ENCODE results near the gene SLC38A11. TPM values are rescaled to one million over a fixed set of nuclear protein-coding genes. Genes with fewer than 3 reads are reported as not detected.

The SLC38A11 gene
- total RNA-seq, 1 experiment from 2014 or later = not detected

DNA sequence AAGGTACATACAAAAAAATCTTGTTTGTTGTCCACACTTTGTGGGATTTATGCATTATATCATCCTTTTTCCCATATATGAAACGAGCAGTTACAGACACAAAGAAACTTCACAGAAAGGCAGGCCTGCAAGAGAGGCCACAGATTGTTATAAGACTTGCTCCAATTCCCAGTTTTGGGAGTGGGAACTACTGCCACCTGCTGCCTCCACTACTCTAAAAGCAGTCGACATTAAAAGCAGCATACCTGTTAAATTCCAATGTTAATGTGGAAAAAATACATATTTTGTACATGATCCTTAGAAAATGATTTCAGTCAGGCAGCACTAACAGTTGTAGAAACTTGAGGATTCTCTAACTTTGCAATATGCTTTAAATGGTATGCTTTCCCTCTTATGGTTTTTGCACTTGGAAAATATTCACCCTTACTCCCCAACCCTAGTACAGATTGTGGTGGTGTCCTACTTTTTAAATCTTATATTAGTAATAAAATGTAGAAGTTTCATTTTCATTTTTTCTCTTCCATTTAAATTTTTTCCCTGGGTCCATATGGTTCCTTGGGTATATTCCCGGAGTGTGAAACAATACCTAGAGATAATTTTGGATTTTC lies 37.9 kb downstream of the SLC38A11 start:
- peak; percentile 45 for DNase-seq (ENCODE audit: low spot score)

DNA sequence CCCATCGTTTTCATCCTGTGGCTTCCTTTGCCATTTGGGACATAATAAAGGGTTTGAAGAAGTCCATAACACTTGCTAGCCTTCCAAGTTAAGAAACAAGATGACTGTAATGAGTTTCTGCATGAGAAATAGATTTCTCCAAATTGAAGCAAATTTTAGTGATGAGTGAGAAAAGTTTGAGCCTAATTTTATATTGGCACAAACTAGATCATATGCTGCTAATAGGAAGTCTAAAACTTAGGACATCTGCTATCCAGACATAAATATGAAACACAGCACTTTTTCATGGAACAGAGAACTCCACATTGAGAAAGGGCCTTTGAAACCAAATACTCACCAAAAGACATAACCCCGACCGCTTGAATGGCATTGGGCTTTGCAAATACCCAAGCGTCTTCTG lies 39.8 kb downstream of the SLC38A11 start:
- DNase-seq (ENCODE audit: low spot score) = no peak

DNA sequence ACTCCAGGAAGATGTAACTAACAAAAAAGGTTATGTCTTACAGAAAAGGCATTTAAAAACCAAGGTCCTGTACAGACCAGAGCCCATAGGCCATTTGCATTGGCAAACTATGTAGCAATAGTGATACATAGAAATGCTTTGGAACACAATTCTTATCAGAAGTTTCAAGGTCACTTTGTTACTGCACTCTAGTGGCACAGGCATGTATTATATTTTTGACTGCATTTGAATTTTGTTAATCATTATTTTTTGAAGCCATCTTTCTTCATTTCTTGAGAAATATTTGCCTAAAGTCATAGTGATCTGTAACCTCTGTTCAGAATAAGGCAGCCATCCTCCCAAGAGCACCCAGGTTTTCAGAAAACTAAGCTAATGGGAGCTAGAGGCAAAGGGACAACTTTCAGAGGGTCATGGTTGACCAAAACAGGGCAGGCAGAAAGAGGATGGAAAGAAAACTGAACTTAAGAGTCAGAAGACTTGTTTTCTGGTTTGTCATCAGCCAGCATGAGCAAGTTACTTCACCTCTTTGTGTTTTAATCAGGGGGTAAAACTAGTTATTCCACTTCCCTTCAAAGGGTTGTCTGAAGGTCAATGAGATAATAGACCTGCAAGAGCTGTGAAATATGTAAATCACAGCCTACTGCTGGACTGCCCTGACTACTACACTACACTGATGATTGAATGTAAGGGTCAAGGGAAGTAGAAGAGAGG lies 41.5 kb downstream of the SLC38A11 start:
- DNase-seq (ENCODE audit: low spot score) = peak; percentile 27

DNA sequence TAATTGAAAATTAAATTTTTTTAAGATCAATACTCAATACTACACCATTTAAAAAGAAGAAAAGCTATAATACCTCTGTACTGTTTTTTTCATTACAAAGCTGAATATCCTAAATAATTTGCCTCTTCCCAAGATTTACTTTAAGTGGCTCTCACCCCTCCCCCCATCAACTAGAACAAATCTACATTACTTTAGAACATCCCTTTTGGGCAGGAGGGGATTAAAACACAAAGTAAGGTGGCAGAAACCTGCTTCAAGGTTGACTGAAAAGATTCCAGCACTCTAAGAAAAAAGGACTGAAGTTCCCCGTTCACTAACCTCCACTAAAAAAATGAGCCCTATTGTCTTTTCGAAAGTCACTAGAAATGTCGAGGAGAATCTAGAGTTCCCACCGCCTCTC lies 42.3 kb downstream of the SLC38A11 start:
- DNase-seq (ENCODE audit: low spot score) = no peak

DNA sequence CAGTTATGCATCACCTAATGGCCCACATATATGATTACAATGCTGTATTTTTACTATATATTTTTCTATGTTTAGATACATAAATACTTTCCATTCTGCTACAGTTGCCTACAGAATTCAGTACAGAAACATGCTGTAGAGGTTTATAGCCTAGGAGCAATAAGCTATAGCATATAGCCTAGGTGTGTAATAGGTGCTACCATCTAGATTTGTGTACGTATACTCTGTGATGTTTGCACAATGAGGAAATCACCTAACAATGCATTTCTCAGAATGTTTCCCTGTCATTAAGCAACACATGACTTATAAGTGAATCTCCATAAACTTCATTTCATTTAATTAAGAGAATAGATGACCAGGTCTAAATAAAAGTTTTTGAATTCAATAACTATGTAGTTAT lies 43.5 kb downstream of the SLC38A11 start:
- DNase-seq (ENCODE audit: low spot score) = no peak

DNA sequence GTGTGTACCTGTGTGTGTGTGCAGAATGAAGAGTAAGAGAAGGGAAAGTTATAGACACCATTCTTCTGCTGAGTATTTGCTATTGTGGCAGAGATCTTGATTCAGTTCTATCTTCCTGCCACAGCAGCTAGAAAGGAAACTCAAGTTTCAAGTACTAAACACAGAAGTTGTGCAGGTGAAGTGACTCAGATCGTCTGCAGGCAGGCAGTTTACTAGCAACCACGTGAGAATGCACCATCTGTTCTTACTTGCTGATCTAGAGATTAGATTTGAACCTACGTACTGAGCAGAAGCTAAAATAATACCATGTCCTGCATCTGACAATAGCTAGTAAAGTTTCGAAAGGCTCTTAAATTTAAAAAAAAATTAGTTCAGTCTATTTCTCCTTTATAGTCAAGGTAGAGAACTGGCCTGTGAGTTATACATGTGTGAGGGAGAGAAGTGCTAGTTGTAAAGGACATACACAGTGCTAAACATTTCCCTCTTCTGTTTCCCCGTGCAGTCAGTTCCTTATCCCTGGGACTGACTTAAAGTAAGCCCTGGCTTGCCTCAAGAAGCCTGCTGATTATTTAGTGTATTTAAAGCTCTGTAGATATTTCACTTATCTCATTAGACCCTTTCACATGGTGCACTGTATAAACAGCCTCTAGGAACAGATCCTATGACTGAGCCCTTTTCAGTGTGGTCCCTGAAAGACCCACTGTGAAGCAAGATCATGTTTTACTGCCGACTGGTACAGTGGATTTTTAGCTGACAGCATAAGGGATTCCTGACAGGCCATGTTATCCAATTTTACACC lies 45.0 kb downstream of the SLC38A11 start:
- DNase-seq (ENCODE audit: low spot score) = peak; percentile 86

DNA sequence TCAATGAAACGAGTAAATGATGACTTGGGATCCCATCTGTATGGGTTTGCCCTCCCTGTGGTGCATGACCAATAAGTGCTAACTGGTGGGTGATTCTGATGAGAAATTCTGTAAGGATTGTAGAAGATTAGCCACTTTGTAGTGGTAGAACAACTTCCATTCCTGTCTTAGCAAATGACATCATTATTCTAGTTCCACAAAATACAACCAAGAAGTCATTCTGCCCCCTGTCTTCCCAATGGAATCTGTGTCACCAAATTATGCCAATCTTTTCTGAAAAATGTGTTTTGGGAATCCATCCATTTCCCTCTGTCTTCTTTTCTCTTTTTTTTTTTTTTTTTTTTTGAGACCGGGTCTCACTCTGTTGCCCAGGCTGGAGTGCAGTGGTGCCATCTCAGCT lies 48.4 kb downstream of the SLC38A11 start:
- DNase-seq (ENCODE audit: low spot score) = no peak

DNA sequence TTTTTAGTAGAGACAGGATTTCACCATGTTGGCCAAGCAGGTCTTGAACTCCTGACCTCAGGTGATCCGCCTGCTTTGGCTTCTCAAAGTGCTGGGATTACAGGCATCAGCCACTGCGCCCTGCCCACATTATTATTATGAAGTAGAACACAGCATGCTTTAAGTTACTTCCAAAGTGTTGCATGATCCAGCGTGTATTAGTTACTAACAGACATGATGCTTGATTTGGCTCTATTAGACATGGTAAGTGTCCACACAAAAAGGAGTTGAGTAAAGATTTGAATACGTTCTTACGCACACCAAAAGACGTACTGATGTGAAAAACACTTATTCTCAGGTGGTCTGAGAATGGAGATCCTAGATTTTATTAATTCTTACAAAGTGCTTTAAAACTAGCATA lies 50.0 kb downstream of the SLC38A11 start:
- no peak for DNase-seq (ENCODE audit: low spot score)

DNA sequence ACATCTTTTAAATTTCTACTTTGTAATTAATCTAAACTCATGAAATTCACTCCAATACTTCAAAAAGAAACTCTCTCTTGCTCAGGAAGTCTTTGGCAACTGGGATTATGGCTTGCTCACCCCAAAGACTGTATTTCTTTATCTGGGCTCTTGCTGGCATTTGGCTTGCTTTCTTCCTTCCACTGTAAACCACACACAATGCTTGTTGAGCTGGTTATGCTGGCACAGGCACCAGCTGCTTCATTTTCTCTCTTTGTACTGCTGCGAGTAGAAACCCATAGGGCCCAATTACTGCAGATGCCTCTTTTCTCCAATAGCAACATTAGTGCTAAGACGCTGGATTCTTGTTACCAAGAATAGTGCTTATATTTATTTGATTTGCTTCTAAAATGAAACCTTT lies 51.4 kb downstream of the SLC38A11 start:
- DNase-seq (ENCODE audit: low spot score) = peak; percentile 82

DNA sequence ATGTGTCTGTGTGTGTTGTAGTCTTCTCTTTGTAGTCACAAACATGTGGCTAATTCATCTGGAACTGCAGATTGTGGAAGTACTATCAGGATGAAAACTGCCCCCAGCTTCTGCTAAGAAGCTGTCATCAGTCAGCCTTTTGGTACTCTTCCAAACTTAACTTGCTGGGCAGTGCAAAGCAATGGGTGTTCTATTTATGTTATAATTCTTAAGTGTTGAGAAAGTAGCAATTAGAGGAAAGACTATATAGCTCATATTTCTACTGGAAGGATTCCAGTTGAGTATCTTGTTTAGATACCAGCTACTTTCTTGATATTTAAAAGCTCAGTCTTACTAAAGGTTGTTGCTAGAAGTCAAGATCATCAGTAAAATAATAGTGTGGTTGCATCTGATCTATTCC lies 52.1 kb downstream of the SLC38A11 start:
- peak; percentile 80 for DNase-seq (ENCODE audit: low spot score)

DNA sequence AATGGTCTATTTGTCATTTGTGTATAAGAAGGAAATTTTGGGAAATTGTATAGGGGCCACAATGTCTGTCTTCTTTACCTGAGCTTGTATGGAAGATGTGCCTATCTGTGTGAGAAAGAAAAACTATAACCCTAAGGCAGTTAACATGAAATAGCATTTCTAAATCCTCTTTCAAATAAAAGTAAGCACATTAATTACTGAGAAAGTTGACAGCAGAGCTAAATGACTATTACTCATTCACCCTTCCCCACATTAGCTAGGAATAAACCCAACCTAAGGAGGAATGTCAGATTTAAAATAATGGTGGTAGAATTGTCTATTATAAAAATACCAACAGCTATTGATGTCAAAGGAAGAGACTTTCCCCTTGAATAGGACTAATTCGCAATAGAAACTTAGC lies 56.2 kb downstream of the SLC38A11 start:
- no peak for DNase-seq (ENCODE audit: low spot score)

DNA sequence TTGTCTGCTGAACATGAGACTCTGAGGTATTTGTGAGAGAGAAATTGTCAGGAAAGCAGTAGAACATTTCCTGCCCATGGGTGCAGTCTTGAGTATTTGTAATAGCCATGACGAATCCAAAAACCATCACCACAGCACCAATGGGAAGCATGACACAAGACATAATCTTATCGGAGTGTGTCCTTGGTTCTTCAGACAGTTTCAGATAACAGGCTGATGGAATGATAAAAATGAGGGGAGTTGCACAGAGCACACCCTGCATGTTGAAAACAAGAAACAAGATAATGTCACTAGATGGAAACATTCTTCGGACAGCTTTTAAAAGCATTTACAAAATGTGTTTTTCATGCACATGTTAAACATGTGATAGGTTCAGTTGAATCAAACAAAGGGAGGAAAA lies 56.9 kb downstream of the SLC38A11 start:
- peak; percentile 54 for DNase-seq (ENCODE audit: low spot score)

DNA sequence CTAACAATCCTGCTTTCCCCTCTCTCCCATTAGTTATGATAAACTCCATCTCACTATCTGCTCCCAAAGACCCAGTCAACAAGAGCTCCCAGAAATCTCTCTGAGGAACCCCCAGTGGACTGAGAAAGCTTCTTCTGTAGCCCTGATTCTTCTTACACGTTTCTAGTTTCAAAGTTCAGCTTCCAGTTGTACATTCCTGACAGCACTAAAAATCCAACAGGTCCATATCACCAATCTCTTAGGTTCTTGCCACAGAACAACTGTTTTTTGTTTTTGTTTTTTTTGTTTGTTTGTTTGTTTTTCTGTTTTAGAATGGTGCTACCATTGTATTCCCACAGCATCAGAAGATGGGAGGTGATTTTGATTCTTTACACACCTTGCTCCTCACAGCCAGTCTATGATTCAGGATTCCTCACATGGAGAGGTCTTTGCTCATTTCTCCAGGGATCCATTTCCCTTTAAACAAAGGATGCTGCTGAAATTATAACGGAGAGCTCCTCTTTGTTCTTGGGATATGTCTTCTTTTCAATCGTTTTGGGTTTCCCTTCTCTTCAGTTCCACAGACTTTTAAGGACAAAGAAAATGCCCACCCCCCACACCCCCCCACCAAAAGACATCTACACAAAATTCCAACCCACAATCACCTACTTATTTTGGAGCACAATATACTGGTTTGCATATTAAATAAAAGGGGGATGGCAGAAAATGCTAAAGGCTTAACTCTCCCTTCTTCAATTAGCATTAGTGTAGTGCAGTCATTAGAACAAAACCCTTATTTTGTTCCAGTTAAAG lies 57.7 kb downstream of the SLC38A11 start:
- no peak for DNase-seq (ENCODE audit: low spot score)

DNA sequence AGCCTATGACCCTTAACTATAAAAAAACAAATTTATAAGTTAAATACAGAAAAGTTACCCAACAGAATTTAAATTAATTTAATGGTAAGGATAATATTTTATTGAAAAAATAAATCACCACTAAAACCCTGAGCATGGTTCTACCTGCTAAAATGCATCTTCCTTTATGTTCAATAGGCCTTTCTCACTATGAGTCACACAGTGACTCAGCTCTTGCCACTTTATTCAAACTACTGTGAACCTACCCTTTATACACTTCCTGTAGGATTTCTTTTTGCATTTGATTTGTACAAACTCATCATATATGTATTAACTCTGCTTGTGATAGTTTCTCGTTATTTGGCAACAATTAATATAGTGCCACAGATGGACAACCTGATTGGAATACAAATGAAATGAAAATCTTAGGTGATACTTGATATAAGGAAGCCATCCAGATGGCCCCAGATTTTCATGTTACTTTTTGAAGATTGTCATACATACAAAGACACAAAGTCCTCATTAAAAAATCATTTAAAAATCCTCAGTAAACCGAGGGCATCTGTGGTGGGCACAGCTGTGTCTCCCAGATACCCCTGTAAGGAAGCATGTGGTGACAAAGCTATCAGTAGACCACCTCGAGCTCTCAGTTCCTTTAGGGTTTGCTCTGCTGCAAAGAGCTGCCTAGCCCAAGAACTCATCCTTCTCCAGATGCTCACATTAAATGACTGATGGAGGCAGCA lies 58.5 kb downstream of the SLC38A11 start:
- DNase-seq (ENCODE audit: low spot score) = peak; percentile 63

DNA sequence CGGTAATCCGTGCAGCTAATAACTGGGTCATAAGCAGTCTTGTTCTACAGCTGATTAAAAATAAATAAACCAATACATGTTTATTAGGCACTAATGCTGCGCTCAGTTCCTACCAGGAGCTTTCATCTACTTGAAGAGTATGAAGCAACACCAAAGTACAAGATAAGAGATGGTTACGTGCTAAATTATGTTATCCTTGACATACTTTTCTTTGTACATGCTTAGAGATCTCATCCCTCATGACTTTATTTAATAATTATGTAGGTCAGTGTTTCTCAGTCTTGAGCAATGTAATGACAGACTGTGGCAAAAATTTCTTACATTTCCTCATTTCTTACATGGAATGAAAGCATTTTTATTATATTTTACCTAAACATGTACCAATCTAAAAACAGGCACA lies 59.1 kb downstream of the SLC38A11 start:
- no peak for DNase-seq (ENCODE audit: low spot score)

DNA sequence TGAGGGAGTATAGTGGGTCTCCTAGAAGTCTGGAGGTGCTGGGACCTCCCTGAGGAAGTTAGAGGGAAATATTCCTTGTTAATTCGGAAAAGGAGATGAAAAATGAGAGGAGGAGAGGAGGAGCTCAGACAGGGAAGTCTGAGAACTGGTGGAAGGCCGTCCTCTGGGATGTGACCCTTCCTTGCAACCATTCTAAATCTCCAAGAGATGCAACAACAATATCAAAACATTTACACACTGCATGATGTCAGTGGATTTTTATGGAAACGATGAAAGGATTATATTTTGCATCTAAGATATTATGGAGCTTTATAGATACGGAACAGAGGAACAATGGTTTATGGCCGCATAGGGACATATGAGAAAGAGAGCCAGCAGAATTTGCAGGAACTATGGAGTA lies 63.9 kb downstream of the SLC38A11 start:
- DNase-seq (ENCODE audit: low spot score) = no peak

DNA sequence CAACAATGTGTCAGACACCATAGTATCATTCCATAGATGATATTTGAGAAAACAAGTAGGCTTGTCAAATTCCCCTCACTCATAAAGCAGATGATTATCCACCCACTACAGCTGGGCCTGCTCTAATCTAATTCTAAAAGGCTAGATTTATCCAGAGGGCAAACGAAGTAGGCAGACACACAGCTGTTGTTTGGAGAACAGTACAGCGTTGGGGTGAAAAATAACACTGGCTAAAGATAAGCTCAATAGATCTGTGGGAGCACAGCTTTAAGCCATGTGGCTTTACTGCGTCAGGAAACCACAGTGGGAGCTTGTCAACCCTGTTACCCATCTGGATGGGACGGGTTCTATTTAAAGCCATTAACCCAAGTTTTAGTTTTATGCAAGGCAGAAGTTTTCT lies 64.8 kb downstream of the SLC38A11 start:
- DNase-seq (ENCODE audit: low spot score) = peak; percentile 18

DNA sequence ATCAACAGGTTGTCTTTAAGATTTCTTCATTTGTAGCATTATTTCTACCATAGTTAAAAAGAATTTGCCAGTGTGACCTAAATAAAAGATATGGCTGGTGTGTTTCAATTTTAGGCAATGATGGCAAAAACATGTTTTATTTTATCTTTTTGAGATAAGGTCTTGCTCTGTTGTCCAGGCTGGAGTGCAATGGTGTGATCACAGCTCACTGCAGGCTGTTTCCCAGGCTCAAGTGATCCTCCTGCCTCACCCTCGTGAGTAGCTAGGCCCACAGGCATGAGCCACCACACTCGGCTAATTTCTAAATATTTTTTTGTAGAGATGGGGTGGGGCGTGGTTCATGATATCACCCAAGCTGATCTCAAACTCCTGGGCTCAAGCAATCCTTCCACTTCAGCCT lies 66.7 kb downstream of the SLC38A11 start:
- no peak for DNase-seq (ENCODE audit: low spot score)

DNA sequence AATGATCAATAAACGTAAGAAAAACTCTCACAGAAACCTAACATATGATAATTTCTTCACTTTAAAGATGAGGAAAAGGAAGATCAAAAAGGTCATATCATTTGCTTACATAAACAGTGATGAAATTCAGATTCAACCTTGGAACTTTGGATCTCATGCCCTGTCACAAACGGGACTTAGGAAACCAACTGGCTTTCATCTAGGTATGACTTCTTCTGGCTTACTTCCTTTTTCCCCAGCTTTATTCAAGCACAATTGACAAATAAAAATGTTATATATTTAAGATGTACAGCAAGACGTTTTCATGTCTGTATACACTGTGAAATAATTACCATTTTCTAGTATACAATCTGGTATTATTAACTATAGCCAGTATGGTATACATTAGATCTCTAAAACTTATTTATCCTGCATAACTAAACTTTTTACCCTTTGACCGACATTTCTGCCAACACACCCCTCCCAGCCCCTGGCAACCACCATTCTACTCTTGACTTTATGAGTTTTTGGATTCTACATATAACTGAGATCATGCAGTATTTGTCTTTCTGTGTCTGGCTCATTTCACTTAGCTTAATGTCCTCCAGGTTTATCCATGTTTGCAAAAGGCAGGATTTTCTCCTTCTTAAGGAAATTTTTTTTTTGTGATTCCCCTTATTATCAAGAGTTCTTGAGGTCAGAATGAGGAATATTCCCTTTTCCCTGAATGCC lies 67.7 kb downstream of the SLC38A11 start:
- no peak for DNase-seq (ENCODE audit: low spot score)

DNA sequence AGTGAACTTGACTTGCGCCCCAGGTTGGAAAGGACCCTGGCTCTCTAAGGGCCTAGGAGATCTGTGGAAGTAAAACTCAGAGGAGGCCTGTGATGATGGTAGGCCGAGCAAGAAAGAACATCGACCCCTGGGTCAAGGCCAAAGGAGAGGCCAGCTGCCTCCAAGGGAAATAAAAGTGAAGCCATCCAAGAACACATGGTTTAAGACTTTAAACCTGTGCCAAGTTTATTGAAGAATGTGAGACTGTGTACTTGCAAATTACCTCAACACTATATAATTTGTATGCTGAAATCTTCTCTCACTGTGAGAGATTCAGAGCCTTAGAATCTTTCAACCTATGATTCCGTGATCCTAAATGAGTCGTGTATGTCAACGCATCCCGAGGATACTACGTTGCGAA lies 73.0 kb downstream of the SLC38A11 start:
- no peak for DNase-seq (ENCODE audit: low spot score)

DNA sequence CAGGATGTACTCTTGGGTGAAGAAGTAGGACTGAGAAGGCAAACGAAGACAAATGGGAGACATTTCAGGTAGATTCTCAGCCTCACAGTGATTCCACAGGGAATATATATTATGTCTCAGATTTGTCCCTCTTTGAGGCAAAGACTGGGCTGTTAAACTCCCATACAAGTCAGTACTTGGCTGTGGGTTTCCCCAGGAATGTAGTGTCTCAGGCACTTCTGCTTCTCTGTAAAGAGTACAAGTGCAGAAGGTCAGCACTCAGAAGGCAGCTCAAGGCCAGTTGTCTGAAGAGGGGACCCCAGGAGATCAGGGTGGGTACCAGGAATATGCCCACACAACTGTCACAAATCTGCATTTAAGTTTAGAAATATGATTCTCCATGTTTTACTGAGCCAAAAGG lies 73.8 kb downstream of the SLC38A11 start:
- no peak for DNase-seq (ENCODE audit: low spot score)
